Cardiac muscle cell (in vitro differentiated cells and primary cell): ENCODE measurements around the gene MAP3K6. TPM values are rescaled to one million over a fixed set of nuclear protein-coding genes. Genes with fewer than 3 reads are reported as not detected.
A peak's percentile ranks its signal among the peaks of the same experiment; 100 is the strongest.

ENCODE experiments used
- DNase-seq, 2 donors: peaks; one replicate each; pipeline versions ENCODE4 v3.0.0 to v3.0.0-alpha.2; 2010 to 2017; ENCODE audit warnings: low read depth in 1 of 2, low spot score in 1 of 2
- H3K27ac ChIP-seq: fragments of 200-600 bp; sonication (generic); 2 replicates; pipeline ENCODE4 v1.5.1; 2016
- H3K27me3 ChIP-seq: fragments of 200-600 bp; sonication (generic); 2 replicates; pipeline ENCODE4 v1.6.0; 2016; ENCODE audit warnings: control low read depth
- H3K36me3 ChIP-seq: fragments of 200-600 bp; sonication (generic); 2 replicates; pipeline ENCODE4 v1.5.1; 2016; ENCODE audit warnings: control low read depth
- H3K4me1 ChIP-seq: fragments of 200-600 bp; sonication (generic); 2 replicates; pipeline ENCODE4 v1.8.1; 2017; ENCODE audit warnings: low read depth, mild to moderate bottlenecking, mixed run types
- H3K4me3 ChIP-seq: fragments of 200-600 bp; sonication (generic); 2 replicates; pipeline ENCODE4 v1.5.1; 2016; ENCODE audit warnings: mild to moderate bottlenecking
- H3K9me3 ChIP-seq: fragments of 200-600 bp; sonication (generic); 2 replicates; pipeline ENCODE4 v1.5.1; 2017; ENCODE audit warnings: low read depth, mild to moderate bottlenecking, control low read depth
- CTCF ChIP-seq: IDR thresholded peaks from 2 replicates; pipeline ENCODE4 v1.5.1; 2012; ENCODE audit warnings: low read depth, mild to moderate bottlenecking, low read length
- polyA plus RNA-seq: library from polyadenylated mRNA; unstranded; fragments of >200 nt; fragmentation: Nextera tagmentation; extraction: Ambion mirVana; gene quantifications from 2 replicates; pipeline ENCODE4 v1.2.1, GENCODE V29; 2016
- total RNA-seq: library from RNA; depleted of rRNA; stranded (reverse); fragments of >200 nt; gene quantifications from 2 replicates; pipeline ENCODE4 v1.2.3, GENCODE V29; 2016

The MAP3K6 gene
- total and polyA plus RNA-seq, 2 experiments from 2014 or later: 13.6 to 17.8 TPM

- Histone ChIP-seq H3K9me3 (no peaks in the 10 kb centered on the region), H3K36me3 (no peaks in the 10 kb centered on the region), H3K27me3 (peaks cover 31% of the 10 kb centered on the region), H3K4me3 (no peak overlapping the region), H3K27ac (no peak overlapping the region), H3K4me1 (peaks cover 4% of the 10 kb centered on the region)
- no peak for DNase-seq
- no peak for TF ChIP-seq CTCF
Measured at GRCh38 chr1:27358928-27359313, 7.8 kb downstream of the MAP3K6 start.

GRCh38 chr1:27358038-27358927 lies 8.5 kb downstream of the MAP3K6 start:
- no peaks in the 10 kb centered on the region for H3K9me3 ChIP-seq
- H3K4me1 ChIP-seq: peaks cover 4% of the 10 kb centered on the region
- H3K4me3 ChIP-seq: no peak overlapping the region
- H3K27me3 ChIP-seq: peaks cover 31% of the 10 kb centered on the region
- no peak for DNase-seq
- no peaks in the 10 kb centered on the region for H3K36me3 ChIP-seq
- no peak overlapping the region for H3K27ac ChIP-seq
- TF ChIP-seq CTCF: no peak

GRCh38 chr1:27357281-27358037 lies 9.3 kb downstream of the MAP3K6 start:
- H3K27me3 ChIP-seq: peaks cover 31% of the 10 kb centered on the region
- peaks cover 4% of the 10 kb centered on the region for H3K4me1 ChIP-seq
- no peak overlapping the region for H3K4me3 ChIP-seq
- H3K36me3 ChIP-seq: no peaks in the 10 kb centered on the region
- peak; percentile 84 for TF ChIP-seq CTCF
- peak; percentile 66 to 78 for DNase-seq
- H3K27ac ChIP-seq: no peak overlapping the region
- no peaks in the 10 kb centered on the region for H3K9me3 ChIP-seq

GRCh38 chr1:27356619-27357280 lies 10.0 kb downstream of the MAP3K6 start:
- H3K9me3 ChIP-seq: no peaks in the 10 kb centered on the region
- no peak overlapping the region for H3K4me3 ChIP-seq
- H3K27ac ChIP-seq: no peak overlapping the region
- H3K27me3 ChIP-seq: peaks cover 31% of the 10 kb centered on the region
- peaks cover 4% of the 10 kb centered on the region for H3K4me1 ChIP-seq
- no peak for TF ChIP-seq CTCF
- DNase-seq: no peak
- no peaks in the 10 kb centered on the region for H3K36me3 ChIP-seq

GRCh38 chr1:27356277-27356618 lies 10.5 kb downstream of the MAP3K6 start:
- Histone ChIP-seq H3K9me3 (no peaks in the 10 kb centered on the region), H3K4me3 (no peak overlapping the region), H3K36me3 (no peaks in the 10 kb centered on the region), H3K27me3 (peaks cover 30% of the 10 kb centered on the region), H3K27ac (no peak overlapping the region), H3K4me1 (peaks cover 4% of the 10 kb centered on the region)
- no peak for DNase-seq
- TF ChIP-seq CTCF: no peak
